Hematopoietic multipotent progenitor cell treated with erythropoietin and hydrocortisone succinate and interleukin-3 and kit ligand, for 15 days (in vitro differentiated cells): ENCODE data around the gene TMEM30B.
"Not testable (repeated sequence)": the region's sequence is repeated elsewhere in the genome, so short reads cannot be mapped to it uniquely, and the experiment has no call there.

Experiments
- DNase-seq: peaks from one replicate; pipeline ENCODE4 v3.0.0-alpha.2; 2015; ENCODE audit warnings: low spot score

Gene TMEM30B

GRCh38 chr14:61281186-61281947 is at the start of gene TMEM30B:
TSS of gene TMEM30B (minus strand) at chr14:61281338. CDS start at chr14:61281147, 191 bp downstream.
- DNase-seq = no peak

- DNase-seq = no peak
Observed at GRCh38 chr14:61330511-61330910, 49.4 kb upstream of the TMEM30B start.

GRCh38 chr14:61329478-61330051 is 48.4 kb upstream of the TMEM30B start:
- no peak for DNase-seq

- DNase-seq = no peak
Observed at GRCh38 chr14:61328626-61329262, 47.6 kb upstream of the TMEM30B start.

GRCh38 chr14:61326847-61327246 is 45.7 kb upstream of the TMEM30B start:
- DNase-seq = no peak

GRCh38 chr14:61326146-61326545 is 45.0 kb upstream of the TMEM30B start:
- no peak for DNase-seq

GRCh38 chr14:61325166-61325565 is 44.0 kb upstream of the TMEM30B start:
- DNase-seq = no peak

GRCh38 chr14:61323970-61324369 is 42.8 kb upstream of the TMEM30B start:
- DNase-seq = no peak

GRCh38 chr14:61322799-61323290 is 41.7 kb upstream of the TMEM30B start:
- DNase-seq = no peak

GRCh38 chr14:61322011-61322798 is 41.1 kb upstream of the TMEM30B start:
- no peak for DNase-seq

GRCh38 chr14:61321385-61322010 is 40.4 kb upstream of the TMEM30B start, which contains the start of gene PRKCH:
TSS of gene PRKCH (plus strand) at chr14:61321579. CDS start at chr14:61322102, 523 bp downstream.
- DNase-seq = no peak

GRCh38 chr14:61320806-61321384 is 39.8 kb upstream of the TMEM30B start:
- DNase-seq = no peak

- DNase-seq = not testable (repeated sequence)
Observed at GRCh38 chr14:61320170-61320569, 39.0 kb upstream of the TMEM30B start.

GRCh38 chr14:61319706-61320105 is 38.6 kb upstream of the TMEM30B start:
- DNase-seq = no peak

GRCh38 chr14:61319086-61319485 is 37.9 kb upstream of the TMEM30B start:
- DNase-seq = no peak

GRCh38 chr14:61315313-61315712 is 34.2 kb upstream of the TMEM30B start:
- DNase-seq = no peak

- DNase-seq = not testable (repeated sequence)
Observed at GRCh38 chr14:61308701-61309100, 27.6 kb upstream of the TMEM30B start.

GRCh38 chr14:61308198-61308597 is 27.1 kb upstream of the TMEM30B start:
- no peak for DNase-seq

GRCh38 chr14:61304688-61305087 is 23.6 kb upstream of the TMEM30B start:
- DNase-seq = no peak

- no peak for DNase-seq
Observed at GRCh38 chr14:61300754-61301153, 19.6 kb upstream of the TMEM30B start.

GRCh38 chr14:61300209-61300608 is 19.1 kb upstream of the TMEM30B start:
- DNase-seq = no peak
